OCI-LY1 (cell line): ENCODE measurements around the gene SIVA1.

Source experiments
- CTCF ChIP-seq: fragments of 200-600 bp; sonication (generic), shearing (Covaris generic); IDR thresholded peaks from 2 replicates; pipeline ENCODE4 v1.5.1; 2017; ENCODE audit warnings: mild to moderate bottlenecking, antibody characterized with exemption, low read length, moderate library complexity, mixed read lengths
- EZH2 ChIP-seq: fragments of 200-600 bp; sonication (generic), shearing (Covaris generic); IDR thresholded peaks from 2 replicates; pipeline ENCODE4 v1.8.0; 2017; ENCODE audit warnings: borderline replicate concordance, mixed run types, mild to moderate bottlenecking, antibody characterized with exemption, low read length, moderate library complexity, mixed read lengths

- TF ChIP-seq EZH2: no peak
- no peak for TF ChIP-seq CTCF
These were observed 18.4 kb downstream of the SIVA1 start for GRCh38 chr14:104771374-104771773.
